T47D (cell line): ENCODE results near the gene PARVG.

Experiments used
- DNase-seq, 2 experiments: peaks; one replicate each; pipeline versions ENCODE4 v3.0.0 to v3.0.0-alpha.2; 2011 to 2012; ENCODE audit warnings: low read depth in 1 of 2, low spot score in 1 of 2
- JUND ChIP-seq: IDR thresholded peaks from 2 replicates; pipeline ENCODE4 v1.6.1; 2012; ENCODE audit warnings: low read depth
- in situ Hi-C: cut with HindIII; loops from 2 replicates; pipeline ENCODE4 v1.10.0; 2016; ENCODE audit warnings: low sequenced_read_pairs, low pct_unique_long_range_greater_than_20kb

Gene PARVG

DNA sequence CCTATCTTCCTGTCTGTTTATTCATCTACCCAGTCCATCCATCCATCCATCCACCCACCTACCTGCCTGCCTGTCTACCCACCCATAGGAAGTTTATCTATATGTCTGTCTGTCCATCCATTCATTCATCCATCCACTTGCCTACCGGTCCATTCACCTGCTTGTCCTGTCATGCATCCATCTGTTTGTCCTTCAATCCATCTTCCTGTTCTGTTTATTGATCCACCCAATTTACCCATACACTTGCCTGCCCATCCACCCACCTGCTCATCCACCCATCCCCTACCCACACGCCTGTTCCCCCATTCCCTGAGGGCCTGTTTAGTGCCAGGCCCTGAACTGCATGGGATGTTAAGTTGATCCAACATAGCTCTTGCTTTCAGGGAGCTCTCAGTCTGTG, 18.4 kb downstream of the PARVG start:
- no peak for DNase-seq
- no peak for TF ChIP-seq JUND
- in situ Hi-C loops: no loop called here

DNA sequence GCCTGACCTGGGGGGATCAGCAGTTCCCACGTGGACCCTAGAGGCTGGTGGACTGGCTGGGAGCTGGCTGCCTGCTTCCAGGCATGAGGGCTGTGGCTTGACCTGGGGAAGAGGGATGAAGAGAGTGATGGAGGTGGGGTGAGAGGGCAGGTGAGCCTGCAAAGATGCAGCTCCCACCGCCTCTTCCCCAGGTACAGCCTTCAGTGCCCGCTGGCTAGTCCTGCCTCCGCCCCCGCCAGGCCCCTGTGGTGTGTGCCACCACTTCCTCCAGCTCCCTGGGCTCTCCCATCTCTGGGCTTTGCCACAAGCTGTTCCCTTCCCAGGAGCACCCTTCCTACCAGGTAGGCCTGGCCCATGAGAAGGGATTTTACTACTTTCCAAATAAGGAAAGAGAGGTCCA, 19.1 kb downstream of the PARVG start:
- no peak for TF ChIP-seq JUND
- no peak for DNase-seq
- in situ Hi-C loops: no loop called here

DNA sequence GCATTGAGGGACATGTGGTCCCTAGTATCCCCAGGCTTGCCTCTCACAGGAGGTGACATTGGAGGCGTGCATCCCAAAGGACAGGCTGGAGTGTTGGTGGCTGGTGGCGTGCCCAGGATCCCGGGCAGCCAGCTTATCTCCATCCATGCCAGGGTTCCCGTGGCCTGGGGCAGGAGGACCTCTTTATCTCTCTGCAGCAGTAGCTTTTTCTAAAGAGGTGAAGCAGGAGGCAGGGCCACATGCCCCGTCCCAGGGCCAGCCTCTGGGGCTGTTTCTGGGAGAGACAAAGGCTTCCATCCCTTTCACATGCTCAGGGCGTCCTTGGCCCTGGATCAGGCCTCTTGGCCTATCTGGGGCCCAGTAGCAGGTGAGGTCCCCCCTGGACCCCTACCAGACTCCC, 19.7 kb downstream of the PARVG start:
- DNase-seq: no peak
- in situ Hi-C loops: no loop called here
- TF ChIP-seq JUND: no peak

DNA sequence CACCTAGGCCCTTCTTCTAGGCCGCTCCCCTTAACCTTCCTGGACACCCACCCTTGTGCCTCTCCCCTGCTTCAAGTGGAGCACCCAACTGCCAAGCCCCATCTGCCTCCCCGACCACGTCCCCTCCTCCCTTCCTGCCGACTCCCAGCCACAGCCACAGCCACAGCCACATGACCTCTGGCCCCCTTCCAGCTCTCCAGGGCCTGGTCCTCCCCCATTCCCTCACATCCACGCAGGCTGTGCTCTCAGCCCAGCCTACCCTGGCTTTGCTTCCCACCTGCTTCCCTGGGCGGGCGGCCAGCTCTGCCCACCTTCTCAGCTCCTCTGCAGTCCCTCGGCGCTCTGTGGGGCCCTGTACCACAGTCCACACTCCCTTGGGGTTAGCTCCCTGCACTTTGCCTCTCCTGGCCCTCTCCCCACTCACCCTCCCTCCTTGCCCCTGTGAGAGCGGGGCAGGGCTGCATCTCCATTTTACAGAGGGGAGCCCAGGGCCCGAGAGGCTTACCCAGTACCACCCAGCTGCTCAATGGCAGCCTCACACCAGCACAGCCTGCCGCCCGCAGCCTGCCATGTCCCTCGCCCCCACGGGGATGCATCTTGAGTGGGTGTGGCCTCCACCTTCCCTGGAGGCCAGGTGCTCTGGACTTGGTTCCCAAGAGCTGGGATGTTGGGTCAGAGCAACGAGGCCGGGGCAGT, 20.3 kb downstream of the PARVG start:
- TF ChIP-seq JUND: no peak
- in situ Hi-C loops: no loop called here
- no peak for DNase-seq

DNA sequence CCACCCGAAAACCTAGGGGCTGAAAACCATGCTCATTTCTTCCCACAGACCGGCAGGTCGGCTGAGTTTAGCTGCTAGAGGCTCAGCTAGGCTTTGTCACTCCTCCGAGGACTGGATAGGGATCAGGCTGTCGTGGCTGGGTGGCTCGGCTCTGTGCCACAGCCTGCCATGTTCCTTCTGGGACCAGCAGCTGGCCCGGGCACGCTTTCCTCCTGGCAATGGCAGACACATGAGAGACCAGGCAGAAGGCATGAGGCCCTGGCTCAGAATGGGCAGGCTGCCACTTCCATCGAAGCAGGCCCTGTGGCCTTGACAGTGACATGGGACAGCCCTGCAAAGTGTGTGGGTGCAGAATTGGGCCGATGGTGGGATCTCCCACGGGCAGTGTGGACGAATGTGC, 20.9 kb downstream of the PARVG start:
- no peak for TF ChIP-seq JUND
- in situ Hi-C loops: no loop called here
- DNase-seq: no peak

DNA sequence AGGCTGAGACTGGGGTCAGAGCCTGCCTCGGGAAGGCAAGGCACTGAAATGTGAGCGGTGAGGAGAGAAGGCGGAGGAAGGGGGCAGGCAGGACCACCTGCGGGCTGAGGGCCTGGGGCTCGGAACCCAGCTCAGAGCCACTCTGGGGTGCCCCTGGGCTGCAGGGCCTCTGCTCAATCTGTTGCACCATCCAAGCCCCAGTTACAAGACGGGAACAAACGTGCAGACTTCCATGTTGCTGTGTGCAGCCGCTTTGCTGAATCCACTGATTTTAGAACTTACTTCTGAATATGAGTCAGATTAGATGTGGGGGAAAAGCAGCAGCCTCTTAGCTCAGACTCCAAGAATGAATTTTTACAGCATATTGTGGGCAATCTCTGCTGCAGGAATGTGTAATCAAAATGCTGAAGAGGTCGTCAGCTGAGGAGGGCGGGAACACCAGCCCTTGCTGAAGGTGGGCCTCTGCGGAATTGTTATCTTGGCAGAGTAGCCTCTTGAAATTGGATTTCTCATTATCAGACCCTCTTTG, 21.6 kb downstream of the PARVG start:
- DNase-seq: no peak

DNA sequence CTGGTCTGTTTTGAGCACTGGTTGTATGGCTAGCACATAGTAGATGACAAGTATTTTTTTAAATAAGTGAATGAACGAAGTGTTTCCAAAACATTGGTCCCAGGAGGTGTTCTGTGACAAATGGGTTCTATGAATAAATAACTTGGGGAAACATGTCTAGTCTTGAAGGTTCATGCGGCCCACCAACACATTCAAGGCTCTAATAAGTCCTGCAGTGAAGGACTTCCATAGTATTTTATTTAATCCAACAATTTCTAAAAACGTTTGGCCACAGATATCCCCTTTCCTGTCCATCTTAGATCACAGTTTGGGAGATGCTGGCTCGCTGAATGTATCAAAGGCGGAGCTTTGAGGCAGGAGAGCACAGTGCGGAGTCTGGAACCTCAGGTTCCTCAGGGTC, 22.5 kb downstream of the PARVG start:
- in situ Hi-C loops: no loop called here
- no peak for DNase-seq
- no peak for TF ChIP-seq JUND

More for the DNA sequence above, 21.6 kb downstream of the PARVG start:
- in situ Hi-C loops: no loop called here
- TF ChIP-seq JUND: no peak

DNA sequence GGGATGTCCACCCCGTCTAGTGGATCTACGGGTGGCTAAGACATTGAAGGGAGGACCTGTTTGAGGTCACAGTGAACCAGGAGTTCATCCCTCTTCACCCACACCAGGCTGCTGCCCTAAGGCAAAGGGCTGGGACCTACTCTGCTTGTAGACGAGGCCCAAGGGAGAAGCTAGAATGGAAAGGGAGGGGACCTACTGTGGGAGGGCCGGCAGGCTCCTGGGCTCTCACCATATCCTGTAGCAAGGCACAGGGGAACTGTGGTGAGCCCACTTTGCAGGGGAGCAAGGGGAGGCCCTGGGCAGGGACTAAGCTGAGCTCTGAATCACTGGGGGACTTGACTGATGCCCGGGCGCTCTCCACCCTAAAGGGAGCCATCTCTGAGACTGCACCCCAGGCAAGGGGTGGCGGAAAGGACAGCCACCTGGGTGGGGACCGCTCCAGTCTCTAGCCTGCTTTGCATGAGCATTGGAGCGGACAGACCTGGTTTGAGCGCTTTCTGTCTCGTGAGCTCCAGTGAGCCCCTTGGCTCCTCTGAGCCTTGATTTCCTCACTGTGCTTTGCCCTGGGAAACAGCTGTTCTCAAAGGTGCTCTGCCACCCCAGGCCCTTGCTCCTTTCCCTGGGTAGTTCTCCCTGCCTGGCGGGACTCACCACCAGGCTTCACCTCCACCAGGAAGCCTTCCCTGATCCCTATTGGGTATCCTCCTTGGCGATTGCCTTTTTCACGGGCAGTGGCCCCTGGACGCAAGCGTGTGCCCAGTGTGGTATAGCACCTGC, 24.2 kb downstream of the PARVG start:
- in situ Hi-C loops: no loop called here
- no peak for DNase-seq
- no peak for TF ChIP-seq JUND

DNA sequence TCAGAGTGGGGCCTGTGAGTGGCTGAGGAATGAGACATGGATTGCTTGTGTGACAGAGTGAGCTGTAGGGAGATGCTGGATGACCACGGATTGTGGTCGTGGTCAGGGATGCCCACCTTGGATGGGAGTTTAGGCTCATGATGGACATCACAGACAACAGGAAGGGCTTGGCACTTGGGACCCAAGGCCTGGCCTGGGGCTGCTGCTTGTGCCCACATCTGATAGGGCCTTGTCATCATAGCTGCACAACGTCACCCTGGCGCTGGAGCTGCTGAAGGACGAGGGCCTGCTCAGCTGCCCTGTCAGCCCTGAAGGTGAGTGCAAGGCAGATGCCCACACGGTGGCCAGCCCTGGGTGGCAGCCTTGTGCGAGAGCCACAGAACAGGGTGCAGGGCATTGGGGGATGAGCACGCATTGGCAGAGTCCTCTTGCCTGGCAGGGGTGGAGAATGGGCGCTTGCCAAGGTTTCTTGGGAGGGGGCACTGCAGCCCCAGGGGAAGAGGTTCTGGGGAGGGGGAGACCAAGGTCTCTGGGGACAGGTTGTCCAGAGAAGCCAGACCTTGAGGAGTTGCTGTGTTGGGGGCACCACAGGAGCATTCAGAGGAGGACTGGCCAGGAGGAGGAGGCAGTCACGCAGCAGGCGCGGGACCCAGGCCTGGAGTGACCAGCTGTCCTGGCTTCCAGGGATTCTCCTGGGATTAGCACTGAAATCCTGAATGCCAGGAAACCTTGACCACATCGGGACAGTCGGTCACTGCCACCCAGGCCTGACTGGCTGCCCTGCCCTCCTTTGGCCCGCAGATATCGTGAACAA, 25.0 kb downstream of the PARVG start:
- TF ChIP-seq JUND: no peak
- in situ Hi-C loops: no loop called here
- no peak for DNase-seq

DNA sequence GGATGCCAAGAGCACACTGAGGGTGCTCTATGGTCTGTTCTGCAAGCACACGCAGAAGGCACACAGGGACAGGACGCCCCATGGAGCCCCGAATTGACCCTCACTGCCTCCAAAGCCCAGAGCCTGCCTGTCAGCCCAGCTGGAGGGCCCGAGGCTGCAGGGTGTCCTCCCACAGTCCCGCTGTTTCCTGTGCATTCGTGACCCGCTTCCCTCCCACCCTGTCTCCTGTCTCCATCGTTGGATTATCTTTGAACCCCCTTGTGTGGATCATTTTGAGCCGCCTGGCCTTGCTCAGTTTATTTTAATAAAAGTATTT, 25.6 kb downstream of the PARVG start:
- TF ChIP-seq JUND: no peak
- in situ Hi-C loops: no loop called here
- DNase-seq: no peak

DNA sequence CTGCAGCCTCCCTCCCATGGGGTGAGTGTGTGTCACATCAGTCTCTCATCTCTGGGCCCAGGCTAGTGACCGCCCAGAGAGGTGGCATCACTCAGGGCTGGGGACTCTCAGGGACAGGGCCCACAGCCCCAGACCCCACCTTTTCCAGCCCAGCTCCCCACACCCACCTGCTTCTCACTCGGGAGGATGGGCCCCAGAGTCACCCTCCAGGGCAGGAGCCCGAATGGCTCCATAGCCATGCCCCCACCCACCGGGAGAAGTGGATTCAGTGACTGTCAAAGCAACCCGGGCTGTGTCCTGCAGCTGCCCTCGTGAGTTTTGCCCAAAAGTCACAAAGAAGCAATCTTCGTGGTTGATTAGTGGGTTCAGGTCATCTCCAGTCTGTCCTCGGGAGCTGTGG, 26.0 kb downstream of the PARVG start:
- no peak for DNase-seq
- TF ChIP-seq JUND: no peak
- in situ Hi-C loops: no loop called here

DNA sequence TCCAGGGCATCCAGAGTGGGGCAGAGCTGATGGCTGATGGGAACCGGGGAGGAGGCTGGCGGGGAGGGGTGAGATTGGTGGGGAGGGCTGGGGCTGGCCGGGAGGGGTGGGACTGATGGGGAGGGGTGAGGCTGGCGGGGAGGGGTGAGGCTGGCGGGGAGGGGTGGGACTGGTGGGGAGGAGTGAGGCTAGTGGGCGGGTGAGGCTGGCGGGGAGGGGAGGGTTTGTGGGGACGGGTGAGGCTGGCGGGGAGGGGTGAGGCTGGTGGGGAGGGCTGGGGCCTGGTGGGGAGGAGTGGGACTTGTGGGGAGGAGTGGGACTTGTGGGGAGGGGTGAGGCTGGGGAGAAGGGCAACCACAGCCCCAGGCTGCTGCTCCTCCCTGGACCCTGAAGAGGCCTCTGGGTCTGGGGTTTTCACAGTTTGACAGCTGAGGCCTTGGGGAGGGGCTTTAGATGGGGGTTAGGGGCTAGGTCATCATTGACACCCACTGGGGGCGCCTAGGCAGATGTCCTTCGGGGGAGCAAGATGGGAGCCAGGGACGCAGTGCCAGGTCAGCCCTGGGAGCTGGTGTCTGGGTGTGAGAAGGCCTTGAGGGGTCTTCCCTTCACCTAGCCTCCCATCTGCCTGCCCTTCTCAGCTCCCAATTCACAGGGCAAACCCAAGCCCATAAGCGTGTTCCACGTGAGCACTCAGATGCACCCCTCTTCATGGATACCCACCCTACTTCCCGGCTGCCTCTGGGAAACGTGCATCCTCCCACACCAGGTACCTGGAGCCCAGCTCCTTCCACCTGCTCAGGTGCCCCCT, 26.7 kb downstream of the PARVG start:
- no peak for DNase-seq
- no peak for TF ChIP-seq JUND
- in situ Hi-C loops: no loop called here
